RCC 7860 (cell line): Measurements from ENCODE around the gene XXYLT1.
"Not testable (repeated sequence)": the region's sequence is repeated elsewhere in the genome, so short reads cannot be mapped to it uniquely, and the experiment has no call there.

Source experiments
- DNase-seq: peaks from one replicate; pipeline ENCODE4 v3.0.0-alpha.2; 2015; ENCODE audit warnings: low spot score
- FAIRE-seq: peaks from 2 replicates; lab custom pipeline; 2012; peaks lifted over from hg19 to GRCh38; lab: Jason Lieb, UNC

Gene XXYLT1

DNA sequence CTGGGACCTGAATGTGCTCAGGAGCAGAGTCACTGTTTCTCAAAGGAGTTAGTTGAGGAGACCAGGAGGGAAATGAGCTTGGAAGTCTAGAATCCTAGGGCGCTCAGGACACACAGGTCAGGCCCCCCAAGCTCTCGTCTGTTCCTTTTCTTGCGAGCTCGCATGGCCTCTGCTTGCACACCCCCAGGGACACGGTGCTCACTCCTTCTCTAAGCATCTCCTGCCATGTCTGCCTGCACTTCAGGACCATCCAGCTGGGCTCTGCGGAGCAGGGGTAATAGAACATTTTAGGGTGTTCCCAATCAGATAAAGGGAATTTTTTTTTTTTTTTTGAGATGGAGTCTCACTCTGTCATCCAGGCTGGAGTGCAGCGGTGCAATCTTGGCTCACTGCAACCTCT is 213.2 kb downstream of the XXYLT1 start:
- FAIRE-seq (no peak), DNase-seq (no peak)

DNA sequence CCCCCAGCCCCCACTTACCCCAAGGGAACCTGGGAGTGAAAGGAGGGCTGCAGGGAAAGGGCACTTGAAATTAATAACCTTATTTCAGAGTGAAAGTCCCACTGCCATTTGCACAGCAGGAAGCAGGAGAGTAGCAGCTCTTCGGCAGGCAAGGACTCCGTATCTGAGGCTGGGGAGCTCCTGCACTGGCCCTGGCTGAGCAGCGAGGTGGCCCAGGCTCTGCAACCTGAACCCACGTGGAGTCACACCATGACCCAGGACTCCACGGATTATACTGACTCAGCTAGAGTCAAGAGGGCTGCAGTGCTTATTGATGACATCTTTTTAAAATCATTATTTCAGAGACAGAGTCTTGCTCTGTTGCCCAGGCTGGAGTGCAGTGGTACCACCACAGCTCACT is 214.5 kb downstream of the XXYLT1 start:
- DNase-seq = no peak
- no peak for FAIRE-seq

DNA sequence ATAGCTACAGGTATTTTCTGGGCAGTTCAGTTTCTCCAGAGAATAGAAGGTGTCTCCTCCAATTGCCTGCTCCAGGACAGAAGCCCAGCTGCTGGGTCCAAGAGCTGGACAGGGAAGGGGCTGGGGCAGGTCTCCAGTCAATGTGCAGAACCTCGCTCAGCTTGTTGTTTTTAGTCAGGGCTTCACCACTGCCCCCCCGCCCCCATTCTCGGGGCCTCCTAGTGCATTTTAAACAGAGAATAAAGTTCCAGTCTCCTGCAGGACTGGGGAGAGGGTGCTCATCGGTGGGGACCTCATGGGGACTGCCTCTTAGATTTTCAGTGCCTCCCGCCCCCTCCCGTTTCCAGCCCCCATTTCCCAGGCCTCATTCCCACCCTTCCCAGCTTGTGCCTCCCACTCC is 216.6 kb downstream of the XXYLT1 start:
- no peak for FAIRE-seq

DNA sequence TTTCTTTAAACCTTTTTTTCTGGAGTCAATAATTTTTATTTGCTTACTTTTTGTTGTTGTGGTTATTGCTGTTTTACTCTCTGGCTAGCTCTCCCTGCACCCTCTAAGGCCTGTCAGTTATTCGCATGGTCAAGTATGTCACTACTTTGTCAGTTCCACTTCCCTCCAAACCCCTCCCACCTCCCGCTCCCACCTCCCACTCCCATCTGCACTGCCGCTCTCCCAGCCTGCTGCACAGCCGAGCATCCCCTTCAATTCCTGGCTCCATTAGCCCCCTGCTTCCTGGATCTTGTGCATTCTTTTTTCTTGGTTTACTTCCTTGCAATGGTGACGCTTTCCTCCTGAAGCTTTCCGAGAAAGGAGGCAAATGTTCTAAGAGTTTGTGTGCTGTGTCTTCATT is 218.0 kb downstream of the XXYLT1 start:
- FAIRE-seq (no peak), DNase-seq (no peak)

More for the DNA sequence above, 216.6 kb downstream of the XXYLT1 start:
- no peak for DNase-seq

DNA sequence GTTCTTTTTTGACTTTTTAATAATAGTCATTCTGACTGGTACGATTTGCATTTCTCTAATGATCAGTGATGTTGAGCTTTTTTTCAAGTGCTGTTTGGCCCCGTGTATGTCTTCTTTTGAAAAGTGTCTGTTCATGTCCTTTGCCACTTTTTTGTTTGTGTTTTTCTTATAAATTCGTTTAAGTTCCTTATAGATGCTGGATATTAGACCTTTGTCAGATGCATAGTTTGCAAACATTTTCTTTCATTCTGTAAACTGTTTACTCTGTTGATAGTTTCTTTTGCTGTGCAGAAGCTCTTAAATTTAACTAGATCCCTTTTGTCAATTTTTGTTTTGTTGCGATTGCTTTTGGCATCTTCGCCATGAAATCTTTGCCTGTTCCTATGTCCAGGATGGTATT is 220.7 kb downstream of the XXYLT1 start:
- DNase-seq = not testable (repeated sequence)

DNA sequence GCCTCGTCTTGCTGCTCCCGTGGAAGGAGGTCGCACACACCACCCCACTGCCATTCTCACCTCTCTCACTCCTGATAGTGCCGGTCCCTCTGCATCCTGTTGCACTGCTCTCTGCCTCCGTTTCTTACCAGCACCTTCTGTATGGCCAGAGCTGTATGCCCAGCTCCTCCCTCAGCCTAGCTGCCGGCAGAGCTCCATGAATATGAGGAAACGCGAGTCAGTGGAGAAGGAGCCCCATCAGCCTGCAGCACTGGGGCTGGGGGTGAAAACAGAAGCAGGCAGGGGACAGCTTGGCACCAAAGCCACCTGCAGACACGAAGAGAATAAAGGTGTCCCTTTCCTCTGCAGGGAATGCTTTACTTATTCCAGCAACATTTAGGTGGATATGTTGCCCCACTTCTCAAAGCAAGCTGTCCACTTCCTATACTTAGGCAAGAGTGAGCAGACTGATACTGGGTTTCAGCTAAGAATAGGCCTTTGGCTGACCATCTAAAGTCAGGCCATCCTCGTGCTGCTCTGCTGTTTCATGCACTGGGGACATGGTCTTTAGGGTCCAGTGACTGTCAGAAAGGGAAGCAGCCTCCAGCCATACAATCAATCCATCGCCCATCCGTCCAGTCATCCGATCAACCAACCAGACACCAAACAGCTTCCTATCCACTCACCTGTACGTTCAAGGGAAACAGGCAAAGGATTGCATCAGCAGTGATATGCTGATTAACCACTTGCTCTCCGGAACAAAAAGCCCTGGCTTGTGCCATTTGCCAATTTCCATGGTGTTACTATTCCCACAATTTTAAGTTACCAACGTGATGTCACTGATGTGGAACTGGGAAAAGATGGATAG is 222.7 kb downstream of the XXYLT1 start:
- FAIRE-seq (no peak), DNase-seq (no peak)

More for the DNA sequence above, 220.7 kb downstream of the XXYLT1 start:
- not testable (repeated sequence) for FAIRE-seq

DNA sequence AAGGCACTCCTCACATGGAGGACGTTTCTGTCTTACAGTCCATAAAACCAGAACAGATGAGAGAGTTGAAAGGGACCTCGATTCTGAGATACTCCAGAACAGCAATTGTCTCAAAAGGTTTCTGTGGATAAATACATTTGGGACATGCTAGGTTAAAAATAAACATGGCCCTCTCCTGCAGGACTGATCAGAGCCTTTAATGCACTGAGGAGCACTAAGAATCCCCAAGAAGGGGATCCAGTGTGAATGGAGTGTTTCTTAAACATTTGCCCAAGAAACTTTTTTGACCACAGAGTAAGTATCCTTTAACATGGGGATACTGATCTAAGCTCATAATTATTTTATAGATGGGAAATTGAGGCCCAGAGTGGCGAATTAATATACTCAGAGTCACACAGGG is 223.4 kb downstream of the XXYLT1 start:
- FAIRE-seq = no peak
- no peak for DNase-seq

DNA sequence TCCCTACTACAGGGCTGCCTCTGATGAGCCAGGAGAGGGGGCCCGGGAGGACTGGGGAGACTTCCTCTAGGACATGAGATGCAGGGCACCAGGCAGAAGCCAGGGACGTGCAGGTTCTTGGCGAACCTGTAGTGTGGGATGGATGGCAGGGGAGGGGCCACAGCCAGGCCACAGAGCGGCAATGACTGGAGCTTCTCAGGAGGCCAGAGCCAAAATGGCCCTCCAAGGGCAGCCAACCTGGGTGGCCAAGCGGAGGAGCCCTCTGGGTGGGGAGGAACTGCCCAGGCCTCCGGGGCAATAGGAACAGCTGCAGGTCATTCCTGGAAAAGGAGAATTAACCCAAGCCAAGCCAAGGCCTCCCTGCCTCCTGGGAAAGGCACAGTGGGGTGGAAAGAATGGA is 224.5 kb downstream of the XXYLT1 start:
- DNase-seq = no peak
- no peak for FAIRE-seq

DNA sequence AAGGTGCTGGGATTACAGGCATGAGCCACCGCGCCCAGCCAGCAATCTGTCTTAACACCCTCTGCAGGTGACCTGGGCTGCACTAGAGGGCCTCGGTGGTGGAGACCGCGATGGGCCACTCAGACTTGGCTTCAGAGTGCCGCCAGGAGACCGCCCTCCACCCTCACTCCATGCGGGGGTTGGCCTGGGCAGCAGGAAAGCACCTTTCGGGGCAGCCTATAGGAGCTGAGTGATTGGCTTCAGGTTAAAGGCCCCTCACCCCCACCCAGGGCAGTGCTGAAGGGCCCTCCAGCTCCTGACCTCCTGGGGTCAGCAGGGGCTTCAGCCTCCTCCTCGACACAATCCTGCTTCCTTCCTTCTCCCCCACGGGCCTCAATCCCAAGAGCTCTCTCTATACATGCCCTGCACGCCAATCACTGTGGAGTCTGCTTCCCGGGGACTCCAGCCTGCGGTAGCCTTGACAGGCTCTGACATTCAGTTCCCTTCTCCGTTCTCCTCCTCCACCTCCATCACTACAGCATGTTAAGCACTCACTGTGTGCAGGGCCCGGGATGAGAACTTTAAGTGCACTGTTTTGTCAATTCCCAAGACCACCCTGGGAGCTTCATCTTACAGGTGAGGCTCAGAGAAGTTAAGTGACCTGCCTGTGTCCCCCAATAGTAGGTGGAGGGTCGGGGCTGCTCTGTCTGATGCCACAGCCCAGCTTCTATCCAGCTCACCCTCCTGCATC is 225.3 kb downstream of the XXYLT1 start:
- FAIRE-seq (no peak), DNase-seq (no peak)

DNA sequence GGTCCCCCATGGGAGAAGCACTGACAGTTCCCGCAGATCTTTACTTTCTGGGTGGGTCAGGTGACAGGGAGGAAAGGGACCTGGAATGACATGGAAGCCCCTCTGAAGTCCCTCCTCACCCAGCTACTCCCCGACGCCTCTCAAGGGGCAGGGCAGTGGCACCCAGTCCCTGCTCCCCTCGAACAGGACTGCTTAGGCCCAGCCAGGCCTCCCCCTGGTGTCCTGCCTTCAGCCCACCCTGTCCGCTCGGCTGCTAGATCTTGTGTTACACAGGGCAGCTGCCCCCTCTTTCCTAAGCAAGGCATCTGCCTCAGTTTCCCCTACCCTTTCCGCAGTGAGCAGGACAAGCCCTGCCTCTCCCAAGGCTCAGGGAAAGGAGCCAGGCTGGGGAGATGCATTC is 226.5 kb downstream of the XXYLT1 start:
- FAIRE-seq = no peak
- DNase-seq = no peak

DNA sequence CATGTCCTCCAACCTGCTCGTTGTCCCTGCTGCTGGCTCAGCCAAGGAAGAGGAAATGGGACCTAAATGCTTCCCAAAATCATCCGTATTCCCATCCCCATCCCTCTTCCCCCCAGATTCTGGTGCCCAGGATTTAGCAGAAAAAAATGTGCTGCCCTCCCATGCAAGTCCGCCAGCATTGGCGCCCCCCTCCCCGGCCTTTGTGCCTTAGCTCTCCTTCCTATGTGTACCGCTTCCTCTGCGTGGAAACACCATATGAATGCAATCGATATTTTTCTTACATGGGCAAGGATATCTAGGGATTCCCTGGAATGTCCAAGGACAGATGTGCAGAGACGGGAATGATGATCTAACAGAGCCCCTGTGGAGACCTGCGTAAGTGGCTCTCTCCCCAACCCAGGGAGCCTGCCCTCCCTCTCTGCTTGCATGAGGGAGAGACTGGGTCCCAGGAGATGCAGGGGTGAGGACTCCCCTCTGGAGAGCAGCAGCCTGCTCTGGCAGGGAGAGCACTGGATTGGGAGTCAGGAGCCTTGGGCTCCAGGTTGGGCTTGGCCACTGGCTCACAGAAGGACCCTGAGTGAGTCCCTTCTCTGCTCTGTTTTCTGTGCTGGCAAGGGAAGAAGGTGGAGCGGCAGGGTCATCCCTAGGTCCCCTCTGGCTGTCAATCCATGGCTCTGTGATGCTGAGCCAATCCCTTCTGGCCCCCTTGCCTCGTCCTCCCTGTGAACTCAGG is 227.2 kb downstream of the XXYLT1 start:
- FAIRE-seq (no peak), DNase-seq (no peak)

DNA sequence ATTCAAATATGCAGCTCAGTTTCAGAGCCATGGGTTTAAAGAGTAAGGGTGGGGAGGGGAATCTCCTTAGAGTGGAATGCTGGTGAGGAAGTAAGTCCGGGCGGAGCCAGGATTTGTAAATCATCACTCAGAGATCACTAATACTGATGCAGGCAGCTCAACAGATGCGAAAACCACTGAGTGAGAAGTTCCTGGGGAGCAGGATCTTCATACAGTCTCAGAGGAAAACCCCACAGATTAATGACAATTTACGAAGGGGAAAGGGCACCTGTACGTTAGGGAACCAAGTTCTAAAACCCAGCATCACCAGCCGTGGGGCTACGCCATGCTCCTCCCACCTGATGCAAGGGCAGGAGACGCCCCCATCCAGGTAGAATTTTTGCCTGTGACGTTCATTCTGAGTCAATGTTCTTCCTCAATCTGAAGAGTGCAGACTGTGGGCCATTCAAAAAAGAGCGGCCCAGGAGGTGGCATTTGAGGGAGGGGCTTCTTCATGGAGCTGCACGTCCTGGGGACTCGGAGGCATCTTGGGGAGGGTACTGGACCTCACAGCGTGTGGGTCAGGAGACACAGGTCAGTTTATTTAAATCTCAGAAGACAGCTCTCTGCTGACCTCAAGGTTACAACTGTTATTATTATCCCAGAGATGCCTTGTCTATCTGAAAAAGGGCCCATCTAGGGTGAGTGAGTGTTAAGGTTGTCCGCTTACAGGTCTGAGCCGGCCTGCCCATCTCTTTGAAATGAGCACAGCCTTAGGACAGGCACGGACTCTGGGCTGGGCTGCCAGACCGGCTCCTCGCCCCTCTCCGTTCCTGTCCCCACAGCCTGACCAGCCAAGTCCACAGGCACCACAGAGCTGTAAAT is 228.0 kb downstream of the XXYLT1 start:
- no peak for FAIRE-seq
- no peak for DNase-seq

DNA sequence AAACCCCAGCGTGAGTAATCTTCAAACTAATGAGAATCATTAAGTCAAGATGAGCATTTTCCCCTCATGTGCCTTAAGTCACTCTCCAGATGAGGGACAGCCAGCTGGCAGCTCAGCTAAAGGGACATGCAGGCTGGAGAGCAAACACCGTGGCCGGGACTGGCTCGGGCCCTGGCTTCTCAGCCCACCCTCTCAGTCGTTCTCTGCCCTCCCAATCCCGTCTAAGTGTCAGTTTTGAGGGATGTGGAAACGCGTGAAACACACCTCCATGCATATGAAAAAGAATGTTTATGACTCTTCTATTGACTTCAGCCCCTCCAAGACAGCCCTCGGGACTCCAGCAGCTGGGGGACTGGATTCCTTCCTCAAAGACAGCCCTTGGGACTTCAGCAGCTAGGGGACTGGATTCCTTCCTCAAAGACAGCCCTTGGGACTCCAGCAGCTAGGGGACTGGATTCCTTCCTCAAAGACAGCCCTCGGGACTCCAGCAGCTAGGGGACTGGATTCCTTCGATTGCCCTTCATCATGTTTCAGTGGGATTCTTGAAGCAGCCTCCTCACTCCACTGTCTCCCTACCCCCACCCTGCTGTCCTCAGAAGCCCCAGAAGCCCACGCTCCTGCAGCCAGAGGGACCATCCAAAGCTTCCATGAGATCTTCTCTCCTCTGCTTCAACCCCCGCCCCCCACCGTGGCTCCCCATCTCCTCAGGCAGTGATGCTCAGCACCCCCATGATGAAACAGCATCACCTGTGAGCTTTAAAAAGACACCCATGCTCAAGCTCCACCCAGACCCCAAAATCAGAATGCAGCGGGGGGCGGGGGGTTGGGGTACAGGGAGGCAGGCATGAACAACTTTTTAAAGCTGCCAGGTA is 228.9 kb downstream of the XXYLT1 start:
- DNase-seq (no peak), FAIRE-seq (no peak)

DNA sequence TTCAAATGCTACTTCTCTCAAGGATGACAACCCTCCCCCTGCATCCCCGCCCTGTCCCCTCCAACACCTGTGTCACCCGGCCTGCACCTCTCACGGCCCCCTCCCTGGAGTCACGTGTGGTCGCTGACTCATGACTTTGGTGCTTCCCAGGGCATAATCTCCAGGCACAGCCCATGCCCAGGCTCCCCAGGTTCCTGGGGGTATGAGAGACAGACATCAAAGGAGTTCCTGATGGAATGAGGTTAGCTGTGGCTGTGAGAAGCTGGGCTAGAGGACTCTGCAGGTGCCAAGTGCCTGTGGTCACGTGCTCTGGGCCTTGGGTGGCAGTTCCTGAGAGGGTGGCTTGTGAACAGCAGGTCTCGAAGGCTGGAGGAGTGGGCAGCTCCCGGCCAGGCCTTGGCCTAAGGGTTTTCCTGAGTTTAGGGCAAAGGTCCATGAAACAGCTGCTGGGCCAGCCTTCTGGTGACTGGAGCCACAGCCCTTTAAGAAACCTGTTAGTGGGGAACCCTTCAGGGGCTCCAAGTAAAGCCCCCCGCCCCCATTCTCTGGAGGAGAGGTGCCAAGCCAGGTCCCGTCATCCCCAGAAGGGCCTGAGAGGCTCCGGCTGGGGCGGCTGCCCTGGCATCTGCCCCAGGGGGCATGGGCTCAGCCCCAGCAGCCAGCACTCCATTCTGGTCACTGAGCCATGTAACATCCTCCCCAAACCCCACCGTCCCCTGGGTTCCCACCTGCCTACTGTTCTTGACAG is 230.0 kb downstream of the XXYLT1 start:
- DNase-seq (no peak), FAIRE-seq (no peak)

DNA sequence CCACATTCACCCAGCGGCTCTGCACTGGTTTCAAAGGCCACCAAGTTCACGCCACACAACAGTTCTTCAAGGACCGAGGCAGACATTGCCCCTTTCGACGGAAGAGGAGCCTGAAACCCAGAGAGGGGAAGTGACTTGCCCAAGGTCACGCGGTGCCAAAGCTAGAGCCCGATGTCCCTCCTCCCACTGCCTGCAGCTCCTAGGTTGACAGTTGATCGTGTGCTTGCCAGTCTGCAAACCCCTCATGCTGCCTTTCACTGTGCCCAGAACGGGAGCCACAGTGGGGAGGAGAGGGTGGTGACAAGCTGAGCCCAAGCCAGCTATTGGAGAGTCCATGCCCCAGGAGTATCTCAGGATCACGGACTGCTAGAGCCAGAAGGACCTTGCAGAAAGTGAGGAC is 230.9 kb downstream of the XXYLT1 start:
- FAIRE-seq (no peak), DNase-seq (no peak)

DNA sequence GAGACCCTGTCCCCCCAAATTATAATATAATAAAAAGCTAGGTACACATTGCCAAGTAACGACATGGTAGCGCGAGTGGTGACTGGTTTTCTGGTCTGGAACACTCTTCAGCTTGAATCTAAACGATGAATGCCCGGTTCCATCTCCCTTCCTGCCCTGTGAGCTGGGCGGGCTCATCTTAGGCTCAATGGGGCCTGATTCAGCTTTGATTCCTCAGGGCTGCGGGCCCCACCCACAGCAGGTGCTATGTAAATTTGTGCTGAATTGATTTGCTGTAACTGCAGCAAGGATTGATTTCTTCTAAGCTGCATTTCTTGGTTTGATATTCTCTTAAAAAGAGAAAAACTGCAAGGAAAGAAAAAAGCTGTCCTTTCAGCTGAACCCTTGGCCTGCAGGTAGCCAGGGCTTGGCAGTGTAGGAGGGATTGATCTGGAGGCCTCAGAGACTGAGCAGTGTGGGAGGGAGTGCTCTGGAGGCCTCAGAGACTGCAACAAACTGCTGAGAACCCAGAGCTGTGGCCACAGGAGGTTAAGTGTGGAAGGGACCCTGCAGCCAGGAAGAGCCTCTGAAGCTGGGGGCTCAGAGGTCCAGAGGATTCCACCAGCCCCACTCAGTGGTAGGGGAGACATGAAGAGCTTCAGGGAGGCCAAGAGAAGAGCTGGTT is 231.6 kb downstream of the XXYLT1 start:
- DNase-seq (no peak), FAIRE-seq (no peak)

DNA sequence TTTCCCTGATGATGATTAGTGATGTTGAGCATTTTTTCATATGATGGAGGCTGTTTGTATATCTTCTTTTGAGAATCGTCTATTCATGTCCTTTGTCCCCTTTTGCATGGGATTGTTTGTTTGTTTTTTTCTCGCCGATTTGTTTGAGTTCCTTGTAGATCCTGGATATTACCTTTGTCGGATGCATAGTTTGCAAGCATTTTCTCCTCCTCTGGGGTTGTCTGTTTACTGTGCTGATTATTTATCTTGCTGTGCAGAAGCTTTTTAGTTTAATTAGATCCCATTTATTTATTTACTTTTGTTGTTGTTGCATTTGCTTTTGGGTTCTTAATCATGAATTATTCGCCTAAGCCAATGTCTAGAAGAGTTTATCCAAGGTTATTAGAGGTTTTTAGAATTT is 232.8 kb downstream of the XXYLT1 start:
- no peak for FAIRE-seq
- DNase-seq = no peak

DNA sequence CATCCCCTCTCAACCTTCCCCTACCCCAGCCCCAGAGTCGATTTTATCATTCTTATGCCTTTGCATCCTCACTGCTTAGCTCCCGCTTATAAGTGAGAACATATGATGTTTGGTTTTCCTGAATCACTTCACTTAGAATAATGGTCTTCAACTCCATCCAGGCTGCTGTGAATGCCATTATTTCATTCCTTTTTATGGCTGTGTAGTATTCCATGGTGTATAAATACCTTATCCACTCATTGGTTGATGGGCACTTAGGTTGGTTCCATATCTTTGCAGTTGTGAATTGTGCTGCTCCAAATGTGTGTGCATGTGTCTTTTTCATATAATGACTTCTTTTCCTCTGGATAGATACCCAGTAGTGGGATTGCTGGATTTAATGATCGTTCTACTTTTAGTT is 233.4 kb downstream of the XXYLT1 start:
- FAIRE-seq, DNase-seq: not testable (repeated sequence)
